HG02852 (cell line): Measurements from ENCODE around the gene PARN.
"Not testable (repeated sequence)": the region's sequence is repeated elsewhere in the genome, so short reads cannot be mapped to it uniquely, and the experiment has no call there.

Experiments used
- ATAC-seq: cut with Tn5 transposase; IDR thresholded peaks from one replicate; pipeline ENCODE4 v1.9.1; 2021; ENCODE audit warnings: mild to moderate bottlenecking, moderate library complexity; ENCODE audit not compliant: unreplicated experiment

Gene PARN

DNA sequence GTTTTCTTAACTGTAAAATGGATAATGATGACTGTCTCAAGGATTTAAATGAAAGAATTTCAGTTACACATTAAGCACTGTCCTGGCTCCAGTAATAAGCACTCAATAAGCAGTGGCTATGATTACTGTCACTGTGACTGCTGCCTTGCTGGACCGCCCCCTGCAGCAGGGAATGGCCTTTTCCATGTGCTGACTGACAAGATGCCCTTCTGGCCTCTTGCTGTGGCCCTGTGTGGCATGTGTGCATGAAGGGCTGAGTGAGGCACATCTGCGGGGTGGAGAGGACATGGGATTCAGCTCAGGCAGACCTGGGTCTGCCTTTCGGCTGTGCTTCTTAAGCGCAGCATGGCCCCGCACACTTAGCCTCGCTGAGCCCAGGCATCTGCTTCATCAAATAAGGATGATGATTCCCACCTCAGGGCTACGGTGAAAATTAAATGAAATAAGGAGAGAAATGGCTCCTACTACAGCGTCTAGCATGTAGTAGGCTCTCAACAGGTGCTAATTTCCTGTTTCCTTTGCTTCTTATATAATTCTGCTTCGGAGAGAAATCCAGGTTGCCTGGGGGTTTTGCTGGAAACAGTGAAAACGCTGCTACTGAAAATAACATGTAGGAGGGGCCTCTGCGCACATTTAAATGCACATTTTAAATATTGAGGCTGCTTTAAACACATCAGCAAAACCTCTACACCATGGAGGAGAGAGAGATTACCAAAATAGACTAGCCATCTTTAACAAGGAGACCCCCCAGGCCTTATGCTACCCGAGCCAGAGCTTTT is 183.9 kb downstream of the PARN start:
- ATAC-seq, result no peak

DNA sequence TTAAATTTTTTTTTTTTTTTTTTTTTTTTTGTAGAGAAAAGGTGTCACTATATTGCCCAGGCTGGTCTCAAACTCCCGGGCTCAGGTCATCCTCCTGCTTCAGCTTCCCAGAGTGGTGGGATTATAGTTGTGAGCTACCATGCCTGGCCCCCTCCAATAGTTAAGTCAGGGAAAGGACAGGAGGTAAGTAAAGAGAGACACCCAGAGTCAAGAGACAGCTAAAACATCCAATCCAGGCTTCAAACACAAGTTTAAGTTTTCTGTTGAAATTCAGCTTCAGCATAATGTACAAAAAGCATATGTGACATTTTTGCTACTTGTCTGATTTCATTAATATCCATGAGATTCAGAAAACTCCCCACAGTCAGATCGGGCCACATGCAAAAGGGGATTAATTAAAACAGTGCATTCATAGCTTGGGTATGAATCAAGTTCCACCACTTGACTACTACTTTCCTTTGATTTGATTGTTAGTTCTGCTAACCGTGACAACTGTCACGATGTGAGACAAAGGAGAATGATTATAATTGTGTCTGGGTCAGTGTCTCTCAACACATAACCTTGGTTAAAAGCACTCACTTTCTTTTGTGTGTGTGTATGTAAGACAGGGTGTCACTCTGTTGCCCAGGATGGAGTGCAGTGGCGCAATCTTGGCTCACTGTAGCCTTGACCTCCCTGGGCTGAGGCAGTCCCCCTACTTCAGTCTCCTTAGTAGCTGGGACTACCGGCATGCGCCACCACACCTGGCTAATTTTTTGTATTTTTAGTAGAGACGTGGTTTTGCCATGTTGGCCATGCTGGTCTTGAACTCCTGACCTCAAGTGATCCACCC is 184.9 kb downstream of the PARN start:
- ATAC-seq, result no peak

DNA sequence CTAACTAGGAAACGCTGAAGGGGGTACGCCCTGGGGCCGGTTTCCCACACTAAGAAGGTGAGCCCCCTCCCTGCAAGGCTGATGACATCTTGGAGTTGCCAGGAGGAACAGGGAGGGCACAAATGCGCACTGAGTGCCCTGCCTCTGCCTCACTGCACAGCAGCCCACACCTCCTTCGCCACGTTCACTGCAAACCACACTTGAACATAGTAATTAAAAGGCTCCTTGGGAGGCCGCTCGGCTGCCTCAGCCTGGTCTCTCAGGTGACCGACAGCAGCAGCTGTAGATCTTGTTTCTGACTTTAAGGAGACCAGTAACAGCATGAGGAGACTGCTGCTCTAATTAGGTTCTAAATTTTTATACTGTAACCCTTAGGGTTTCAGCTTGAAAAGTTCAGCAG is 188.5 kb downstream of the PARN start:
- not testable (repeated sequence) for ATAC-seq

DNA sequence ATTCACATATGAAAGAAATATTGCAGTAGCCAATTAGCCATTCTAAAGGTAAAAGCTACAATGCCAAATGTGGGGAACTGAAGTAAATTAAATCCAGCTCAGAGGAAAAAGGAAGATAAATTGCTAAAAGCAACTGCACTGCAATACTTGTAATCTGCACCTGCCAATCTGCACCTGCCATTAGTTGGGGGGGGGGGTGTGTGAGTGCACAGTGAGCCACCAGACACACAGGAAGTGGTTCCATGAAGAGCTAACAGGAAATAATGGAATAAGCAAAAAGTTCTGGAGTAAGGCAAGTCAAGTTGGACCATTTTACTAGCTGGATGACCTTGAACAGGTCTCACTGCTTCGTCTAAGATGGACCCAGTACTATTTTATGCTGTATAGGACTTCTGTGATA is 191.8 kb downstream of the PARN start:
- no peak for ATAC-seq

DNA sequence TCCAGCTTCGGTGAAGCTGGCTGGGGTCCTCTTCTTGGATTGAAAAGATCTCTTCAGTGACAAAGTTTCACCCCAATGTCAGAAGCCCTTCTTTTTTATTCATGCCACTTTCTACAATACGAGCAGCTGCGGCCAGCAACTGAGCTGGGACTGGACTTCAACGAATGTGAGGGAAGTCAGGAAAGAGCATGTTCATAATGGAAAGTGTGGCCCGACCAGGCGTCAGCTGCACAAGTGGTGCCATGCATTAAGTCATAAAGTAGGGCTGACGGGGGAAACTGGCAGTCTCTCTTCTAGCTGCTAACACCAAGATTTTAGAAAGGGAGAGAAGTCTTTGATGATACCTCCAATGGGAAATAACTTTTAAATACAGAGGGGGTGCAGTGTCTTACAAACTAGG is 192.6 kb downstream of the PARN start:
- ATAC-seq, result no peak

DNA sequence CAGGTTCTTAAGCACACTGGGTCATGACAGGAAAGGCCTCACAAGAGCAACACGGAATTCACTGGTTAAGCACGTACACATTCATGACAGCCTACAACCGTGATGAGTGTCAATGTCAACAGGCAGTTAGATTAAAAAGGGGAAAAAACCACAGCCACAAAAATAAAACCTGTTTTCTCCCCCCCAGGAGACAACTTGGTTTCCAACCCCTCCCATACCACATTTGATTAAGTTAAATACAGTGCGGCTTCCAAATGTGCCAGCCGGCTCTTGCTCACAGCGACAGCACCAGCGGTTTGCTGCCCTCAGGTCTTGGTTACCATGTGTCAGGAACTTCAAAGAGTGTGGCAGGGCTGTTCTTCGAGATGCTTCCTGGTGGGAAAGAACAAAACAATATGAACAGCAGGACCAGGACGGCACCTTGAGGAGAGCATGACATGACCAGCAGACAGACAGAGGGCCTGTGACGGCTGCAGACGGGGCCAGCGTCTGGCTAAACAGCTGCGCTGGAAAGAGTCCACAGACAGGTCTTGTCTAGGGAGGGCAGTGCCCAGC is 193.6 kb downstream of the PARN start:
- no peak for ATAC-seq

DNA sequence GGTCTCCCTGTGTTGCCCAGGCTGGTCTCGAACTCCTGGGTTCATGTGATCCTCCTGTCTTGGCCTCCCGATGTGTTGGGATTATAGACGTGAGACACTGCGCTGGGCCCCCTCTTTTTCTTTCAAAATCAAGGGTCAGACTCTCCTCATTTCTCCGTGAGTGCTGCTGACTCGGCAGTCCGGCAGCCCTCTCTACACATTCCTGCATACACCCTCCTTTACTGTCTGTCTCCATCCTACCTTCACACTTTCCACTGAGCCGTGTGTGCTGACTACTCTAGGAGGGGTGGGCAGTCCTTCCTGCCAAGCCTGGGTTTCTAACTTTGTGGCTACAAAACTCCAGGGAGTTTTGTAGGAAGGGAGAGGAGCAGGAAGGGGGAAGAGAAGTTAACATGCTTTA is 195.2 kb downstream of the PARN start:
- no peak for ATAC-seq

DNA sequence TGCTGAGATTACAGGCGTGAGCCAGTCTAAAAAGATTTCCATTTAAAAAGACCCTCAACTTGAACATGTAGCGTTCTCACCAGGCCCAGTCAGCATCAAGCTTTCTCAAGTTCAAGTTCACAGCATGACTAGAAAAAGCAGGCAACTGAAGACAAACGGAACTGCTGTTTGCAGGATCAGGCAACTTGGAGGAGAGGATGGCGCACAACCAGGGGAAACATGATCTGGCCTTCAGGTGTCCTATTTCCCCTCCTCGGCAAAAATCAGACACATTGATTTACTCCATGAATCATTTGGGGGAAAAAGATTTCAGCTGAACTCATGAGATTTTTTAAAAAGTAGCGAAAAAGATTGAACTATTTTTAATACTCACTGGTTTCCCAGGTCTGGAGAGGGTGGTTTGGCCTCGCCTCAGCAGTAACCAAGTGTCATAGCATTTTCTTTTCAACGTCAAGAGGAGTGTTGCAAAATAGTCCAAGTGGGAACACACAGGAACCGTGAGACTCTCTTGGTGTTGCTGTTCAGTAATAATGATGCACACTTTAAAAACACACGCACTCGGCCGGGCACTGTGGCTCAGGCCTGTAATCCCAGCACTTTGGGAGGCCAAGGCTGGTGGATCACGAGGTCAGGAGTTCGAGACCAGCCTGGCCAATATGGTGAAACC is 201.0 kb downstream of the PARN start:
- not testable (repeated sequence) for ATAC-seq

DNA sequence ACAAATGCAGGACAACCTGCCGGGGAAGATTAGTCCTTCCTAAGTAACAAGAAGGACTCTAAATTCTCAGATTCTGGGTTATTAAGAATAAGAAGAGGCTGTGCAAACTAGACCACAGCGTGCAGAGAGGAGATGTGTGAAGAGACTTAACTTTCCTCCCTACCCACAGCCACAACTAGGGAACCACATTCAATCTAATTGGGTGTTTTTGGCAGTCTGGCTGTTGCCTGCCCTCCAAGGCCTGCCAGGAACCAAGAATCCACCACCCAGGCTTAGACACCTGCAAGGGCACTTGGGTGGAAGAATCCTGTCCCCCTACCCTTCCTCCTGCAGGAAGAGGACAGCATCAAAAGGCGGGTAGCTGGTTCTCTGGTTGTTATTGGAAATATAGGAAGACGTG is 202.0 kb downstream of the PARN start:
- no peak for ATAC-seq

DNA sequence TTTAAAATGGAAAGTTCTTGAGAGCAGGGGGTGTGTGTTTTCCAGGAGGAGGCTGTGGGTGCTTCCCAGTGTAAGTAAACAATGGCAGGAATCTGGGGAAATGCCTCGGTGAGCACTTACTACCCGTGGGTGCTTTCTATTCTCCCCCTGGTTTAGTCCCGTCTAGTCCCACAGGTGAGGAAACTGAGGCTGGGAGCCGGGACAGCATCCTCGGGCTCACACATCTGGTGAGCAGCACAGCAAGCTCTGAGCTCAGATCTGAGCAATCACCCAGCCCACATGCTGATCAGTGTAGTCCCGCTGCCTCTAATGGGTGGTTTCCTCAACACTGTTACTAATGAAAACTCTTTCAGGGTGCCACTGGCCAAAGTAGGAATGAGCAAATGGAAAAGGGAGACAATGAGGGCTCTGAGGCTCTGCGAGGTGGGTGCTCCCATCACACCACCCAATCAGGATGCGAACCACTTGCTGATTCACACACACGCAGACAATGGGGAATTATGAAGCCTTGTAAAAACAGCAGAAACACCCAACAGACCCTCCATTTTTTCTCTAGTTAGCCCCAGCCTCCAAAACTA is 202.6 kb downstream of the PARN start:
- no peak for ATAC-seq

DNA sequence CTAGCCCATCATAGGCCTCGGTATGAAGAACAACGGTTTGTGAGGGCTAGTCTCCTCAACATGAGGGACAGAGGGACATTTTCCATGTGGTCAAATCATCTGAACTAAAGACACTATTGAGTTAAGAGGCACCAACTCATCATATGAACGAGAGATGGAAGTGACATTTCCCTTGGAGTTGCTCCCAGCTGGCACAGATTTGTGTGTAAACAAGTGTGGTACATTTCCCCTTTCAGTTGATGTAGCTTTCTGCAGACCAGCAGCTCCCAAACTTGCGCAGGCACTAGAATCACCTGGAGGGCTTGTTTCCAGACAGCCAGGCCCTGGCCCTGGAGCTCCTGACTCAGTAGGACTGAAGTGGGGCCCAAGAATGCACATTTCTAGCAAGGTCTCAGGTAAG is 205.5 kb downstream of the PARN start:
- no peak for ATAC-seq

DNA sequence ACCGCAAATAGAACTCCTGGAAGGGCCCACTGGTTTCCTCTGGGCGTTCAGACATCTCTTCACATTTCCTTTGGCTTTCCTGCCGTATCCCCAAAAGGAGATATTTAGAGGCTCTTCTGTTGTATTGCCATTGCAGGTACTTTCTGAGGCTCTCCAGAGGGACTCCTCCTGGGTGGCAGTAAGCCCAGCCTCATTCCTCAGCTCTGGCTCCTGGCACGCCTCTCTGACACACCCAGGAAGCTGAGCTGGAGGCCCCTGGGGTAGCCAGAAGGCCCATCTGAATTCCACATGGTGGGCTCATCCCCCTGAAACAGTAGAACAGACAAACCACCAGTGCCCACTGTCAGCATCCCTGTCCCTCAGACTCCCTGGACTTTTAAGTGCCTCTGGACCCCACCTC is 206.7 kb downstream of the PARN start:
- no peak for ATAC-seq

DNA sequence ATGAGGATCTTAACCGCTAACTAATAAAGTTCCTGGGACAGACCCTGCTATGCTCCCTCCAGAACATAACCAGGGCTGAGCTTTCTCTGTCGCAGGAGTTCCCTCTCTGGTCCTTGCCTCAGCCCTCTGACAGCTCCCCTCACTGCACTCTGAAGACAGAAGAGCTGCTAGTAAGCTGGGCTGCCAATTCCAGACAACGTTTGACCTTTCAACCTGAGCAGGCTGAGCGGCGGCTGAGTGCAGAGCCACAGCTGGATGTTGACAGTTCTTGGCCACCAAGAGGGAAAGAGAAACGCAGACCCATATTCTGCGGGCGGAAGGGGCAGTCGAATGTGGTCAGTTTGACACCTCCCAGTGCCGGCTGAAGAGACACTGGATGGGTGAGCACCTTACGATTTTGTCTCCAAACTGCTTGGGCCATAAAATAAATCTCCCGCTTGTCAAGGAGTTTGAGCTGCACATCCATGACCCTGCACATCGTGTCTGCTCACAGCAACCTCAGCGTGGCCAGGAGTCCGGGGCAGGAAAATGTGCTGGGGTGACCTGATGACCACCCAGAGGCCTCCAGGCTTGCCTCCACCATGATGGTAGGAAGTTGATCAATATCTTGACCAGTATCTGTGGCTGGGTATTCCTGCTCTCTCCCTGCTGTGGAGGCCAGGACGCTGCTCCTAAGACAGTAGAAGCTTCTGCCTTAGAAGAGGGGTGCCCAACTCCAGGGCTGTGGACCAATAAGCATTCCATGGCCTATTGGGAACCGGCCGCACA is 209.2 kb downstream of the PARN start:
- ATAC-seq, result no peak

DNA sequence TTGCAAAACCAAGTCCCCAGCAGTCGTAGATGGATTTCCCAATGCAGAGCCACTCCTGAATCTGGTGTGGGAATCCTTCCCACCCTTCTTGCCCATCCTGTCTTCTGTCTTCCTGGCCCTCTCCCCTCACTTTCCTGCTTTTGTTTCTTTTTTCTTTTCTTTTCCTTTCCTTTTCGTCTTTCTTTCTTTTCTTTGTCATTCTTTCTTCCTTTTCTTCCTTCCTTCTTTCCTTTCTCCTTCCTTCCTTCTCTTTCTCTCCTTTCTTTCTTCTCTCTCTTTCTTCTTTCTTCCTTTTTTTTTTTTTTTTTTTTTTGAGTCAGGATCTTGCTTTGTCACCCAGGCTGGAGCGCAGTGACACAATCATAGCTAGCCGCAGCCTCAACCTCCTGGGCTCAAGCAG is 209.8 kb downstream of the PARN start:
- ATAC-seq, result not testable (repeated sequence)

DNA sequence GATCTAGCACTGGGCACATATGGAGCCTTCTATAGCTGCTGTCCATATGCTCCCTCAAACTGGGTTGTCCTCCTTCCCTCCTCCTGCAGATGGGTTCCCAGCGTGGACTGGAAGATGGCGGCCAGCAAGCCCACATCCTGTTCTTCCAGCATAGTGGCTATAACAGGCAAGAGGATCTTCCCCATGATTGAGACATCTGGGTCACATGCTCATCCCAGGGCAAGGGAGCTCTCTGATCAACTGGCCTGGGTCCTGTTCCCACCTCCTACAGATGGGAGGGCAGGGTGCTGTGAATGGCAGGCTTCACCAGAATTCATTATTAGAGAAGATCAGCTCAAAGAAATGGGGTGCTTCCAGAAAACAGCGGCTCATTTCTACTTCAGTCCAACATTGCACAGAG is 210.2 kb downstream of the PARN start:
- ATAC-seq, result no peak

DNA sequence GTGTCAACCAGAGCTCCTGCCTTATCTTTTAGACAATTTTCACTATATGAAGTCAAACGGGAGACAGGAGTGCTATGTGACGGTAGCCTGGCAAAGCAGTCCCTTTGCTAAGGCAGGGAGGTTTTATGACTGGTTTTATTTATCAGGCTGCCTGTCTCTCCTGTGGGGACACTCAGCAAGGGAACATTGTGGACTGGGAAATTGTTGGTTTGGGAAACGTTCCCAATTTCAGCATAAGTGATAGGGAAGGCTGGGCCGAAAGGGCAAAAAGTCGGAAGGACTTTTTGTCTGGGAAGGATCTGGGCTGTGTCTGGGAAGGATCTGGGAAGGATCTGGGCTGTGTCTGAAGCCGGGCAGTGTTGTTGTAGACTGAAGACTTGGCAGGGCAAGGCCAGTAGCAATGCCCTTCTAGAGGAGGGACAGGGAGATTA is 211.2 kb downstream of the PARN start:
- ATAC-seq, result no peak

DNA sequence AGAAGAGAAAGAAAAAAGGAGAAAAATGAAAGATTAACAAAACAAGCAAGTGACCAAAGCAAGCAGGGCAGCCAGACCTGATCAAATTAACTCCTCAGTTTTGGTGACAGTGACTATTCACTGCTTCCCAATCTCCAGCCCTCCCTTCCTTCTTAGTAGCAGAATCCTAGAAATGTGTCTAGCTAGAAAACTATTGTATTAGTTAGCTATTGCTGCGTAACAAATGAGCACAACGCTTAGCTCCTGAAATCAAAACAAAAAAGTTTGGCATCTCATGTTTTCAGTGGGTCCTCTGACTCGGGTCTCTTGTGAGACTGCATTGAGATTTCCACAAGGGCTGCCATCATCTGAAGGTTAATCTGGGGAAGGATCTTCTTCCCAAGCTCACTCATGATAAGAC is 213.9 kb downstream of the PARN start:
- ATAC-seq, result no peak

DNA sequence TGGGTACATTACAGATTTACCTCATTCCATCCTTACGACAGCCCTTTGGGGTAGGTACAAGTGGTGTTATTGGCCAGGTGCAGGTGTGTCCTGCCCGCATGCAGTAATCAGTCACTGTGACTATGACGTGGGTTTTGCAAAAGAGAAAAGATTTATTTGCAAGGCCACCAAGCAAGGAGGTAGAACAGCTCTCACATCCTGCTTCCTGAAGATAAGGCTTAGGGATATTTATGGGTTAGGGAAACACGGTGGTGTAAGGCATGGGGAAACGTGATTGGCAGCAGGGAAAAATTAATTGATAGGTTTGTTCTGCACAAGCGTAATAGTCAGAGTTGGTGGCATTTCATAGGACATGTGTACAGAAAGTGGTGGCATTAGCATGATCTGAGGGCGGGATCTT is 214.8 kb downstream of the PARN start:
- no peak for ATAC-seq

DNA sequence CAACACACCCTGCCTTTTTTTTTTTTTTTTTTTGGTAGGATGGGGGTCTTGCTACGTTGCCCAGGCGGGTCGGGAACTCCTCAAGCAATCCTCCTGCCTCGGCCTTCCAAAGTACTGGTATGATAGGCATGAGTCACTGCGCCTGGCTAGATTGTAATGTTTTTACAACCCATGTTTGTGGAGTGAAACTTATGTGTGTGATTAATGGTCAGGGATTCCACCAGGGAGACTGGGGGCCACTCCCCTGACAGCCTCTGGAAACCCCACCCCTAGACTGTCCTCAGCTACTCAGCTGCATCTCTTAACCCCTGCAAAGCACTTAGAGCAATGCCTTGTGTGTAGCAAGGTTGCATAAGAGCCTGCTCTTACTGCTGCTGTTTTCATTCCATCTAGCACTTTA is 220.5 kb downstream of the PARN start:
- ATAC-seq, result no peak

DNA sequence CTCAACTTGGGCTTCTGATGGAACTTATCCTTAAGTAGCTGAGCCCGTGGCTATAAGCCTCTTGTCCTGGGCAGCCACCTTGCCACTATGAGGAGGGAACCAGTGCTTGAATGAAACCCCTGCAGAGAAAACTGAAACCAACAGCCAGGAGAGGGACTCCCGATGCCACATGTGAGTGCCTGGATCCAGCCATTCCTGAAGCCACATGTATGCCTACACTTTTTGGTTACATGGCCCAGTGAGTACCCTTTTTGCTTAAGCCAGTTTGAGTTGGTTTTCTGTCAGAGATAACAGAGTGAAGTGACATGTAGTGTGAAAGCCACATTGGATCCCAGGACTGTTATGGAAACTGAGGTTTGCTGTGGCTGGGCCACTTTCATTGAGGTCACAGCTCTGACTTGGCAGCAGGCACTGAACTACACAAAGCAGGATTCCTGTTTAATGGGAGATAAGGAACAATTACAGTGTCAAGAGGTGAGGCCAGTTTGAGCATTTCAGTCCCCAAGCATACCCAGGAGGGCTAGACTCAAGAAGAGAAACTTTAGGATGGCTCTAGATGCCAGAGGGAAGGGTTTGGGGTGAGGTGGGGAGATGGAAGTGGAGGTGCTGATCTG is 222.2 kb downstream of the PARN start:
- ATAC-seq, result no peak
